H1 (cell line): ENCODE data around the gene PGAM2. TPM values are rescaled to one million over a fixed set of nuclear protein-coding genes. Genes with fewer than 3 reads are reported as not detected.

Experiments
- NRF1 ChIP-seq: IDR thresholded peaks from 2 replicates; pipeline ENCODE4 v1.6.1; 2011; ENCODE audit warnings: mild to moderate bottlenecking, low read depth, low read length, improper control_type of control experiment
- POLR2AphosphoS5 ChIP-seq: IDR thresholded peaks from 2 replicates; pipeline ENCODE4 v1.6.1; 2011; ENCODE audit warnings: low read depth, low read length
- SIX5 ChIP-seq: IDR thresholded peaks from 2 replicates; pipeline ENCODE4 v1.6.1; 2011; ENCODE audit warnings: mild to moderate bottlenecking, low read depth, low read length
- TBP ChIP-seq: IDR thresholded peaks from 2 replicates; pipeline ENCODE4 v1.6.1; 2011; ENCODE audit warnings: low read depth, low read length, improper control_type of control experiment
- polyA plus RNA-seq, 7 experiments: library from polyadenylated mRNA; depleted of rRNA in 3 of 7; stranded (reverse) in 5 of 7; unstranded in 2 of 7; fragments of >200 nt in 5 of 7; fragments of 200-250 nt in 2 of 7; gene quantifications; 1 replicate in 5 of 7; 2 replicates in 1 of 7; 4 replicates in 1 of 7; pipeline versions ENCODE4 v1.2.1 to v1.2.3, GENCODE V29; 2011 to 2013; ENCODE audit warnings: missing spikeins in 2 of 7, mixed read lengths in 2 of 7
- total RNA-seq: library from RNA; stranded (reverse); fragmentation: NEBNext Ultra II Directional; extraction: Animal tissue kit (Norgen Biotek cat#: 25700); gene quantifications from 2 replicates; pipeline ENCODE4 v1.2.1, GENCODE V29; 2021

The PGAM2 gene
- total and polyA plus RNA-seq, 2 of the 8 experiments (the other 6 are each of a cell fraction or from before 2014, with no cell fraction given) = 2.1 to 2.9 TPM

GRCh38 chr7:44042221-44042620 lies 23.1 kb downstream of the PGAM2 start (continued):
- TF ChIP-seq SIX5 (no peak), POLR2AphosphoS5 (no peak), TBP (no peak), NRF1 (no peak)
